Kasumi-1 (cell line): ENCODE results near the gene DHRS3.

Source experiments
- DNase-seq, 2 experiments: peaks; one replicate each; lab custom pipeline; 2025; lab: John Stamatoyannopoulos, UW

The DHRS3 gene

DNA sequence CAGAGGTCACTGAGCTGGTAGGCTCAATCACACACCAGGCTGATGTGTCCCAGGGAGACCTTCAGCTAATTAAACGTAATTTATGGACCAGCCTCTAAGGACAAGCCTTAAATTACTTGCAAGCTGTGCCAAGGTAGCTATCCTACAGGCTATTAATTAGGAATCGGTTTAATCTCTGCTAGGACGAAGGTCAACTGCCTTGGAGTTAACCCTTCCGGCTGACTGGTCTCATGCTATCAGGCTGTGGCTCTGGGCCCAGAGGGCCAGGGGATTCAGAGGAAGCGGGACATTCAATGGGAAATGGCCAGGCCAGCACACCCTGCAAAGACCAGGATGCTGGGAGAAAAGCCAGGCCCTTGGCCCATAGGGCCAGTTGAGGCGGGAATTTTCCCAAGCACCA lies 19.0 kb downstream of the DHRS3 start:
- DNase-seq: no peak

DNA sequence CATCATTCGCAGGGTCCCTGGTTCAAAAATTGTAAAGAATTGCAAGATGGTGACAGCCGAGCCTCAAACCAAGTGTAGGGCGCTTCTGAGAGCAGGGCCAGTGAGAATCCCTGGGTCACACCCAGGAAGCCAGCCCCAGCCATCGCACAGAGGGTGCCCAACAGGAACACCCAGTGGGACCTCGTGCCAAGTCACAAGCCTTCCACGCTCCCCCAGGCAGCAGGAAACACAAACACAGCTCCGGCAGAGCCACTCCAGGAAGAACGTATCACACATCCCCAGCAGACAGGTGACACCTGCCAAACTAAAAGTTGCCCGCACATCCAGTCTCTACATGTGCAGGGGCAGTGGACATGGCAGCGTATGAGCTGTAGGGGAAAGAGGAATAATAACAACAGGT lies 20.2 kb downstream of the DHRS3 start:
- no peak for DNase-seq

DNA sequence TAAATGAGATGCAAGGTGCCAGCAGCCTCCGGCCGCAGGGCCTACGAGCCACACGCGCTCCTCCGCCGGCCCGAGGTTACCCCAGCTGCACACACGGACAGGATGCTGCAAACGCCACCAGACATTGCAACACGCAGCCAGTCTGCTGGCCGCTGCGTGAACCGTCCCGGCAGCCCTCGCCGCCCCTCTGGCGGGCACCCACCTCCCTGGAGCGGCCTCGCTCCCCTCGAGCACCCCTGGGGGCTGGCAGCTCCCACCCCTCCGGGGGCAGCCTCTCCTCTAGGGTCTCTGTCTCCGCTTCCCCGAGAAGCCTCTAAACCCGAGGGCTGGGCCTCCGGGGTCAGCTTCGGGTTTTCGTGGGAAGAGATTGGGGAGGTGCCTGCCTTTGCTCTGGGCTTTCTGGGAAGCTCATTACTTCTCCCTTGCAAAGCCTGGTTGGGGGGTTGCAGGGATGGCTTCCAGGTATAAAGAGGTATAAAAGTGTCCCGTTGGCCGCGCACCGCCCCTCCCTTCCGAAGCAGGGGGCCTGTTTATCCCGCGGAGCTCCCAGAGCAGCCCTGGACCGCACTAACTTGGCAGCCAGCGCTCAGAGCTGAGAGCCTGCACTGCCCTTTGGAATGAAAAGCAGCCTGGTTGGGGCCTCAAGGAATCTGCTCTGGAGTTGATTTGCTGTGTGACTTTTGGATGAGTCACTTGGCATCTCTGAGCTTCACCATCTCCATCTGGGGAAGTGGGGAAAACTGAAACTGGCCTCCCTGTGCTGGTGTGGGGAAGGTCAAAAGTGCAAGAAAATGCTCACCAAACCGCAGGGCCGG lies 21.8 kb downstream of the DHRS3 start:
- DNase-seq: no peak

DNA sequence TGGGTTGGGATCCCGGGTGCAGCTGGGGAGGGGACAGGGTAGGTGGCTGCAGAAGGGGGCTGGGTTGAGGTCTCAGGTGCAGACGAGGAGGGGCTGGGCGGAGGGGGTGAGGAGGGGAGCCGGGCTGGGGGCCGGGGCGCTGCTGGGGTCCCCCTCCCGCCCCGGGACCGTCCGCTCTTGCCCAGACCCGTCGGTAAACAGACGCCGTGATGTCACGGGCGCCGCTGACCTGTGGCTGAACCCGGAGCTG lies 22.3 kb downstream of the DHRS3 start:
- no peak for DNase-seq

DNA sequence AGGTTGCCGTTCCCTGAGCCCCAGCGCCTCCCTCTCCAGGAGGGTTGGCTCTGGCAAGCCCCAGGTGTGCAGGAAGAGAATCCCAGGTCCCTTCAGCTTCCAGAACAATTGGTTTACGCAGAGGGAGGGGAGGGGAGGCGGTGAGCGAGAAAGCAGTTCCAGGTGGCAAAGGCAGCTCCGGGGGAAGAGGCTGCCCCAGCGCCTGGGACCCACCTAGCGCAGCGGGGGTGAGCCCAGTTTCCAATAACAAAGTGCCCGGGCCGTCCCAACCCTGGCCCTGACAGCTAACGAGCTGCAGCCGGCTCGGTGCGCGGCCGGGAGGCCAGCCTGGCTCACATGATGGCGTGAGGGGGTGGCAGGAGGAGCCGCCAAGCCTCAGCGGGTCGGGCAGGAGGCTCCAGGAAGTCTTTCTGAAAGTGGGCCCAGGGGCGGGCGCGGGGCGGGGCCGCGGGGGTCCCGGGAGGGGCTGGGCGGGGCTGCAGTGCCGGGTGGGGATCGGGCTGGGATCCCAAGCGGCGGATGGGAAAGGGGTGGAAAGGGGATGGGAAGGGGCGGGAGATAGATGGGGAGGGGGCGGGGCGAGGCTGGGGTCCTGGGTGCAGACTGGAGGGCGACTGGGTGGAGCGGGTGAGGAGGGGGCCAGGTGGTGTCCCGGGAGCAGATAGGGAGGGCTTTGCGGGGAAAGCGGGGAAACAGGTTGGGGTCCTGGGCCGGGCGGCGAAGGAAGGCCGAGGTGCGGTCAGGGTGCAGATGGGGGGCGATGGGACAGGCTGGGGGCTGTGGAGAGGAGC lies 22.8 kb downstream of the DHRS3 start:
- DNase-seq: no peak

- DNase-seq: no peak
These were observed 23.5 kb downstream of the DHRS3 start for GRCh38 chr1:12594490-12594889.

GRCh38 chr1:12593621-12594066 lies 24.4 kb downstream of the DHRS3 start:
- no peak for DNase-seq

GRCh38 chr1:12592496-12592895 lies 25.5 kb downstream of the DHRS3 start:
- no peak for DNase-seq

DNA sequence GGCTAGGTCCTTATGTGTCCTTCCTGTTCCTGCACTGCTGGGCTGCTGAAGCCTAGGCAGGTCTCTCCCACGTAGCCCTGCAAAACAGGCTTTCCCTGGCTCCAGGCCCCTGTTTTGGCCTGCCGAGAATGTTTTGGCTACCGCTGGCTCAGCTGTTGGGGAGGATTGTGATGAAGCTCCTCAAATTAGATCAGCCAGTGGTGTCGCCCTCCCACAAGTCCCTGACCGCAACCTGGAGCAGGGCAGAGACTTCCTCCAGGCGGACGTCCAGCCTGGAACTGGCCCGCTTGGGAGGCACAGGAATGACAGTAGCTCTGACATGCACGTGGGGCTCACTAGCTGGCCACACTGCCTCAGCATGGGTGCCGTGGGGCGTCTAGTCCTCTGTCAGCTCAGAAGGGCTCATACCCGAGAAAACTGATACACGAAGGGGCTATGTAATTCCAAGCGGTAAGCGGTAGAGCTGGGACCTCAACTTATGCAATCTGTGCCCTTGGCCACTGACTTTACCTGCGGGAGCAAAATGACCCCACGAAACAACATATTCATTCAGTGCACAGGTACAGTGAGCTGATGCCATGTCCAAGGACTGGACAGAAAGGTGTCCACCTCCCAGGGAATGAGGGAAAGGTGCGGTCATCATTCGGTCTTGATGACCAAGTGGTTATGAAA lies 26.6 kb downstream of the DHRS3 start:
- DNase-seq: no peak

GRCh38 chr1:12588695-12589094 lies 29.3 kb downstream of the DHRS3 start:
- DNase-seq: no peak

DNA sequence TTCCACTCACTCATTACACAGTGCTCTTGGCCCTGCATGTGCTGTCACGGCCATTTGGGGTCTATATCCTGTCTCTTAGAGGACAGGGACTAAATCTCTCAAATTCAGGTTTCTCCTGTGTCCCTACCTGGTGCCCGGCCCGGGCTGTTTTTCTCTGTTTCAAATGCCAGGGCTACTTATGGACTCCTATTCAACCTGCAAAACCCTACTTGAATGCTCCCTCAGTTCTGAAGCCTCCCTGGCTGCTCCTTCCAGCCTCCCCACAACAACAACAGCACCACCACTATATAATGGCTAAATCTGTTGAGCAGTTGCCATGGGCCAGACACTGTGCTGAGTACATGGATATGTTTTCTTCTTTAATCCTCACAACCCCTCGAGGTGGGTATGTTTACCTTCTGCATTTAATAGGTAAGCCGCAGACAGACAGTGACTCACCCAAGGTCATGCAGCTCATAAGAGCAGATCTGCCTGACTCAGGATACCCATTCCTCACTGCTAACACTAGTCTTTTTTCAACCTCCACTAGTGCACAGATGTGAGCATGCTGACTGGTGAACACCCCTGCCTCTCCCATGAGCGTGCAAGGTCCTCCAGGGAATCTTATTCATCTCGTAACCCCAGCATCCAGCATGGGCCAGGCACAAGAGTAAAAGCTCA lies 29.9 kb downstream of the DHRS3 start:
- no peak for DNase-seq

- no peak for DNase-seq
These were observed 31.8 kb downstream of the DHRS3 start for GRCh38 chr1:12585951-12586942.

GRCh38 chr1:12585536-12585935 lies 32.5 kb downstream of the DHRS3 start:
- DNase-seq: no peak

GRCh38 chr1:12584900-12585525 lies 33.0 kb downstream of the DHRS3 start:
- no peak for DNase-seq

DNA sequence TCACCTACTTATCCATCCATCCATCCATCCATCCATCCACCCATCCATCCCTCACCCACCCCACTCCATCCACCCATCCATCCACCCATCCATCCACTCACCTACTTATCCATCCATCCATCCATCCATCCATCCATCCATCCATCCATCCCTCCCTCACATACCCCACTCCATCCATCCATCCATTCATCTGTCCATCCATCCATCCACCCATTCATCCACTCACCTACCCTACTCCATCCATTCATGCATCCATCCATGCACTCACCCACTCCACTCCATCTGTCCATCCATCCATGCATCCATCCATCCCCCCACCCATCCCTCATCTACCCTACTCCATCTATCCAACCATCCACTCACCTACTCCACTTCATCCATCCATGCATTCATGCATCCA lies 34.5 kb downstream of the DHRS3 start:
- no peak for DNase-seq

DNA sequence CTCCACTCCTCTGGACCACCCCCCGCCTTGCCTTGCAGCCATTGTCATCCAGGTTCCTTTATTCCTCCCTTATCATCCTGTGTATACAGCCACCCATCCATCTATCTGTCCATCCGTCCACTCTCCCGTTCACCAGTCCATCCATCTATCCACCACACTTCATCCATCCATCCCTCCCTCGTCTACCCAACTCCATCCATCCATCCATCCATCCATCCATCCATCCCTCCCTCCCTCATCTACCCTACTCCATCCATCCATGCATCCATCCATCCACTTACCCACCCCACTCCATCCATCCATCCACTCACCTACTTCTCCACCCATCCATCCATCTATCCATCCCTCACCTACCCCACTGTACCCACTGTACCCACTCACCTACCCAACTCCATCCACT lies 35.4 kb downstream of the DHRS3 start:
- no peak for DNase-seq

GRCh38 chr1:12581179-12581578 lies 36.8 kb downstream of the DHRS3 start:
- DNase-seq: no peak

DNA sequence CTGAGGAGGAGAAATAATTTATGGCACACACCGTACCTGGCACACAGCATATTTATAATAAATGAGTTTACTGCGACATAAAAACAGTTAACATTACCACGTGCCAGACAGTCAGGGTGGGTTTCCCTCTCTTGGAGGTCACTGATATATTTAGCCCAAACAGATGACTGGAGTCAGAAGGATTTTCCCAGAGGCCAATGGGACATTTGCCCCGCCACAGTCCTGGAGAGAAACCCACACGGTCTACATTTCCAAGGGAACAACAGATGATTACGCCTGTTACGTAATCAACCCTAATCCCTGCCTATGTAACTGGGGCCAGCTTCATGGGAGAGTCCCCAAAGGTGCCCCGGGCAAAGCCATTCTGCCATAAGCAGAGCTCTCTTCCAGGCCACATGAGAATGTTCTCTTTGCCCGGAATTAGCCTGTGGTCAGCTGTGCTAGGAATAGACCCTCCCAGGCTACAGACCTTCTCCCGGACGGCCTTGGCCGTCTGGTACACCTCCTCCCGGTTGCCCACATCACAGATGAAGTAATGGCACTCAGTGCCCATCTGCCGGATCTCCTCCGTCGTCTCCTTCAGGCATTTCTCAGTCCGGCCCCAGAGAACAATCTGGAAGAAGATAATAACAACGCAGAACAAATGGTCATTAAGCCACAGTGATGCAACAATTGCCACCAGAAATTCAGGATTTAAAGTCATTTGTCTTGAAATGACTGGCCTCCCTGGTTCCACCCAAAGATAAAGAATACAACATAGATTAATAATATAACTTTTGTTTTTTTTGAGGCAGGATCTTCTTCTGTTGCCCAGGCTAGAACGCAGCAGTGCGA lies 37.7 kb downstream of the DHRS3 start:
- no peak for DNase-seq

- no peak for DNase-seq
These were observed 39.1 kb downstream of the DHRS3 start for GRCh38 chr1:12578860-12579422.

GRCh38 chr1:12577020-12577419 lies 41.0 kb downstream of the DHRS3 start:
- DNase-seq: no peak
